MM.1S (cell line): ENCODE data around the gene GRIK4.

ENCODE experiments used
- DNase-seq: peaks from one replicate; pipeline ENCODE4 v3.0.0-alpha.2; 2015
- H2AFZ ChIP-seq: fragments of 300-600 bp; sonication (generic); 2 replicates; pipeline ENCODE4 v1.6.0; 2016; ENCODE audit warnings: antibody characterized with exemption, low read length
- H3F3A ChIP-seq: fragments of 300-600 bp; sonication (generic); 2 replicates; pipeline ENCODE4 v1.6.1; 2016; ENCODE audit warnings: mild to moderate bottlenecking, antibody characterized with exemption, low read length, moderate library complexity, mixed read lengths; ENCODE audit not compliant: insufficient read depth
- H3K27ac ChIP-seq: fragments of 300-600 bp; sonication (generic); 2 replicates; pipeline ENCODE4 v1.5.1; 2016; ENCODE audit warnings: mild to moderate bottlenecking, low read length
- H3K27me3 ChIP-seq: fragments of 300-600 bp; sonication (generic); replicated peaks from 2 replicates; pipeline ENCODE4 v1.6.0; 2016; ENCODE audit warnings: low read length; ENCODE audit not compliant: insufficient read depth
- H3K36me3 ChIP-seq: fragments of 300-600 bp; sonication (generic); replicated peaks from 2 replicates; pipeline ENCODE4 v1.6.1; 2016; ENCODE audit warnings: mild to moderate bottlenecking, low read length, mixed read lengths; ENCODE audit not compliant: insufficient read depth
- H3K4me1 ChIP-seq: fragments of 300-600 bp; sonication (generic); 2 replicates; pipeline ENCODE4 v1.6.1; 2016; ENCODE audit warnings: low read length, mixed read lengths
- H3K4me2 ChIP-seq: fragments of 300-600 bp; sonication (generic); 2 replicates; pipeline ENCODE4 v1.6.0; 2016; ENCODE audit warnings: low read depth, low read length
- H3K4me3 ChIP-seq: fragments of 300-600 bp; sonication (generic); 2 replicates; pipeline ENCODE4 v1.5.1; 2016; ENCODE audit warnings: low read length, mixed read lengths
- H3K79me2 ChIP-seq: fragments of 300-600 bp; sonication (generic); 2 replicates; pipeline ENCODE4 v1.6.1; 2016; ENCODE audit warnings: mixed run types, low read length, mixed read lengths
- H3K9ac ChIP-seq: fragments of 300-600 bp; sonication (generic); 2 replicates; pipeline ENCODE4 v1.6.1; 2016; ENCODE audit warnings: low read length, mixed read lengths
- H3K9me2 ChIP-seq: fragments of 300-600 bp; sonication (generic); replicated peaks from 2 replicates; pipeline ENCODE4 v1.6.1; 2016; ENCODE audit warnings: mild to moderate bottlenecking, low read length, mixed read lengths; ENCODE audit not compliant: insufficient read depth
- H3K9me3 ChIP-seq: fragments of 300-600 bp; sonication (generic); replicated peaks from 2 replicates; pipeline ENCODE4 v1.6.1; 2016; ENCODE audit warnings: mild to moderate bottlenecking, low read length, mixed read lengths; ENCODE audit not compliant: insufficient read depth
- H4K20me1 ChIP-seq: fragments of 300-600 bp; sonication (generic); 2 replicates; pipeline ENCODE4 v1.6.1; 2016; ENCODE audit warnings: mild to moderate bottlenecking, low read length, moderate library complexity, mixed read lengths; ENCODE audit not compliant: insufficient read depth
- EZH2 ChIP-seq: fragments of 300-600 bp; sonication (generic); optimal IDR thresholded peaks from 2 replicates; pipeline ENCODE3; 2017; ENCODE audit warnings: low read depth, mild to moderate bottlenecking, antibody characterized with exemption, low read length, mixed read lengths
- EZH2phosphoT487 ChIP-seq: fragments of 300-600 bp; sonication (generic); IDR thresholded peaks from 2 replicates; pipeline ENCODE4 v1.6.1; 2018; ENCODE audit warnings: antibody characterized with exemption, low read length
- TF ChIP-seq, protein P1 (sequence below): fragments of 300-600 bp; sonication (generic); IDR thresholded peaks from 2 replicates; pipeline ENCODE4 v1.5.1; 2016; ENCODE audit warnings: antibody characterized with exemption, low read length, mixed read lengths

GRIK4 gene

GRCh38 chr11:120746376-120746775, 234.8 kb downstream of the GRIK4 start:
- Histone ChIP-seq H3K4me2 (no peak overlapping the region), H3K9ac (no peak overlapping the region), H3K79me2 (no peaks in the 10 kb centered on the region), H3K9me3 (no peaks in the 10 kb centered on the region), H3K4me3 (no peak overlapping the region), H3K27me3 (no peaks in the 10 kb centered on the region), H3K36me3 (no peaks in the 10 kb centered on the region), H3K9me2 (no peaks in the 10 kb centered on the region), H2AFZ (no peak overlapping the region), H3K4me1 (no peaks in the 10 kb centered on the region), H4K20me1 (no peaks in the 10 kb centered on the region), H3K27ac (no peak overlapping the region), H3F3A (no peaks in the 10 kb centered on the region)
- TF ChIP-seq EZH2 (no peak), EZH2phosphoT487 (no peak)
- TF ChIP-seq, protein P1, sequence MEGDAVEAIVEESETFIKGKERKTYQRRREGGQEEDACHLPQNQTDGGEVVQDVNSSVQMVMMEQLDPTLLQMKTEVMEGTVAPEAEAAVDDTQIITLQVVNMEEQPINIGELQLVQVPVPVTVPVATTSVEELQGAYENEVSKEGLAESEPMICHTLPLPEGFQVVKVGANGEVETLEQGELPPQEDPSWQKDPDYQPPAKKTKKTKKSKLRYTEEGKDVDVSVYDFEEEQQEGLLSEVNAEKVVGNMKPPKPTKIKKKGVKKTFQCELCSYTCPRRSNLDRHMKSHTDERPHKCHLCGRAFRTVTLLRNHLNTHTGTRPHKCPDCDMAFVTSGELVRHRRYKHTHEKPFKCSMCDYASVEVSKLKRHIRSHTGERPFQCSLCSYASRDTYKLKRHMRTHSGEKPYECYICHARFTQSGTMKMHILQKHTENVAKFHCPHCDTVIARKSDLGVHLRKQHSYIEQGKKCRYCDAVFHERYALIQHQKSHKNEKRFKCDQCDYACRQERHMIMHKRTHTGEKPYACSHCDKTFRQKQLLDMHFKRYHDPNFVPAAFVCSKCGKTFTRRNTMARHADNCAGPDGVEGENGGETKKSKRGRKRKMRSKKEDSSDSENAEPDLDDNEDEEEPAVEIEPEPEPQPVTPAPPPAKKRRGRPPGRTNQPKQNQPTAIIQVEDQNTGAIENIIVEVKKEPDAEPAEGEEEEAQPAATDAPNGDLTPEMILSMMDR = no peak
- DNase-seq = no peak

GRCh38 chr11:120746836-120747609, 235.5 kb downstream of the GRIK4 start:
- Histone ChIP-seq H2AFZ (no peak overlapping the region), H3K27me3 (no peaks in the 10 kb centered on the region), H3K4me2 (no peak overlapping the region), H3K4me3 (no peak overlapping the region), H3K9me3 (no peaks in the 10 kb centered on the region), H3K79me2 (no peaks in the 10 kb centered on the region), H4K20me1 (no peaks in the 10 kb centered on the region), H3K4me1 (no peaks in the 10 kb centered on the region), H3K9ac (no peak overlapping the region), H3F3A (no peaks in the 10 kb centered on the region), H3K9me2 (no peaks in the 10 kb centered on the region), H3K36me3 (no peaks in the 10 kb centered on the region), H3K27ac (no peak overlapping the region)
- TF ChIP-seq, protein P1 = no peak
- TF ChIP-seq EZH2 = no peak
- TF ChIP-seq EZH2phosphoT487 = no peak
- DNase-seq = no peak

- Histone ChIP-seq H3K4me2 (no peak overlapping the region), H3K9me3 (no peaks in the 10 kb centered on the region), H3K4me3 (no peak overlapping the region), H3K27me3 (no peaks in the 10 kb centered on the region), H3K79me2 (no peaks in the 10 kb centered on the region), H3K9ac (no peak overlapping the region), H4K20me1 (no peaks in the 10 kb centered on the region), H3K9me2 (no peaks in the 10 kb centered on the region), H3K36me3 (no peaks in the 10 kb centered on the region), H3K4me1 (no peaks in the 10 kb centered on the region), H3F3A (no peaks in the 10 kb centered on the region), H2AFZ (no peak overlapping the region), H3K27ac (no peak overlapping the region)
- TF ChIP-seq EZH2phosphoT487 (no peak), EZH2 (no peak)
- TF ChIP-seq, protein P1 = no peak
- no peak for DNase-seq
These were observed 236.6 kb downstream of the GRIK4 start for GRCh38 chr11:120747850-120748814.
